Bronchial epithelial cell (primary cell): ENCODE results near the gene KIAA1671. TPM values are rescaled to one million over a fixed set of nuclear protein-coding genes. Genes with fewer than 3 reads are reported as not detected.

Experiments
- DNase-seq: peaks from one replicate; pipeline ENCODE4 v3.0.0-alpha.2; 2010; ENCODE audit warnings: low read depth
- FAIRE-seq: peaks from 2 replicates; lab custom pipeline; 2011; peaks lifted over from hg19 to GRCh38; lab: Jason Lieb, UNC
- H3K27me3 ChIP-seq: 2 replicates; pipeline ENCODE4 v1.5.1; 2011; ENCODE audit warnings: low read length; ENCODE audit not compliant: control insufficient read depth, insufficient read depth
- H3K36me3 ChIP-seq: 2 replicates; pipeline ENCODE4 v1.5.1; 2011; ENCODE audit warnings: low read length; ENCODE audit not compliant: control insufficient read depth, insufficient read depth
- H3K4me3 ChIP-seq: 2 replicates; pipeline ENCODE4 v1.5.1; 2011; ENCODE audit warnings: mild to moderate bottlenecking, low read depth, low read length, control low read depth
- total RNA-seq: library from RNA; depleted of rRNA; stranded (reverse); fragments of >200 nt; gene quantifications from 2 replicates; pipeline ENCODE4 v1.2.1, GENCODE V29; 2014
- TF ChIP-seq, protein P1 (sequence below): IDR thresholded peaks from 2 replicates; pipeline ENCODE4 v1.5.1; 2011; ENCODE audit warnings: mild to moderate bottlenecking, moderate library complexity, low read length, control low read depth, inconsistent platforms; ENCODE audit not compliant: insufficient read depth, severe bottlenecking

Gene KIAA1671
- total RNA-seq, 1 donor from 2014 or later = 14.7 TPM

GRCh38 chr22:25045159-25045558 lies 92.6 kb downstream of the KIAA1671 start:
- Histone ChIP-seq H3K4me3 (no peak overlapping the region), H3K36me3 (peaks cover 22% of the 10 kb centered on the region), H3K27me3 (no peaks in the 10 kb centered on the region)
- no peak for DNase-seq
- TF ChIP-seq, protein P1, sequence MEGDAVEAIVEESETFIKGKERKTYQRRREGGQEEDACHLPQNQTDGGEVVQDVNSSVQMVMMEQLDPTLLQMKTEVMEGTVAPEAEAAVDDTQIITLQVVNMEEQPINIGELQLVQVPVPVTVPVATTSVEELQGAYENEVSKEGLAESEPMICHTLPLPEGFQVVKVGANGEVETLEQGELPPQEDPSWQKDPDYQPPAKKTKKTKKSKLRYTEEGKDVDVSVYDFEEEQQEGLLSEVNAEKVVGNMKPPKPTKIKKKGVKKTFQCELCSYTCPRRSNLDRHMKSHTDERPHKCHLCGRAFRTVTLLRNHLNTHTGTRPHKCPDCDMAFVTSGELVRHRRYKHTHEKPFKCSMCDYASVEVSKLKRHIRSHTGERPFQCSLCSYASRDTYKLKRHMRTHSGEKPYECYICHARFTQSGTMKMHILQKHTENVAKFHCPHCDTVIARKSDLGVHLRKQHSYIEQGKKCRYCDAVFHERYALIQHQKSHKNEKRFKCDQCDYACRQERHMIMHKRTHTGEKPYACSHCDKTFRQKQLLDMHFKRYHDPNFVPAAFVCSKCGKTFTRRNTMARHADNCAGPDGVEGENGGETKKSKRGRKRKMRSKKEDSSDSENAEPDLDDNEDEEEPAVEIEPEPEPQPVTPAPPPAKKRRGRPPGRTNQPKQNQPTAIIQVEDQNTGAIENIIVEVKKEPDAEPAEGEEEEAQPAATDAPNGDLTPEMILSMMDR = no peak
- FAIRE-seq = no peak

DNA sequence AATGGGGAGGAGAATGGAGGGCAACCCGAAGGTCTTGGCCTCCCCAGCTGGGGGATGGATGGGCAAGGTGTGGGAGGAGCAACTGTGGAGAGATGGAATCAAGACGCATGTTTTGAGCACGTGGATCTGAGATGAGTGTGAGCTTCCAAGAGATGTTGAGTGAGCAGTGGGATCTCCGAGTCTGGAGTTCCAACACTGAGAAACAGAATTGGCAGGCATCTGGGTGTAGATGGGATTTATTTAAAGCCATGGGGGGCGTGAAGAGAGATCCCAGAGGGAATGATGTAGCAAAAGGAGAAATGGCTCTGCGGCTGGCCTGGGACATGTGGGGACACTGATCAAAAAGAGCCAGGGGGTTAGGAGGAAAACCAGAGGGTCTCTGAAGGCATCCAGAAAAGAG lies 95.6 kb downstream of the KIAA1671 start:
- FAIRE-seq (no peak), DNase-seq (no peak)
- TF ChIP-seq, protein P1 = no peak
- Histone ChIP-seq H3K27me3 (no peaks in the 10 kb centered on the region), H3K4me3 (no peak overlapping the region), H3K36me3 (peaks cover 22% of the 10 kb centered on the region)

DNA sequence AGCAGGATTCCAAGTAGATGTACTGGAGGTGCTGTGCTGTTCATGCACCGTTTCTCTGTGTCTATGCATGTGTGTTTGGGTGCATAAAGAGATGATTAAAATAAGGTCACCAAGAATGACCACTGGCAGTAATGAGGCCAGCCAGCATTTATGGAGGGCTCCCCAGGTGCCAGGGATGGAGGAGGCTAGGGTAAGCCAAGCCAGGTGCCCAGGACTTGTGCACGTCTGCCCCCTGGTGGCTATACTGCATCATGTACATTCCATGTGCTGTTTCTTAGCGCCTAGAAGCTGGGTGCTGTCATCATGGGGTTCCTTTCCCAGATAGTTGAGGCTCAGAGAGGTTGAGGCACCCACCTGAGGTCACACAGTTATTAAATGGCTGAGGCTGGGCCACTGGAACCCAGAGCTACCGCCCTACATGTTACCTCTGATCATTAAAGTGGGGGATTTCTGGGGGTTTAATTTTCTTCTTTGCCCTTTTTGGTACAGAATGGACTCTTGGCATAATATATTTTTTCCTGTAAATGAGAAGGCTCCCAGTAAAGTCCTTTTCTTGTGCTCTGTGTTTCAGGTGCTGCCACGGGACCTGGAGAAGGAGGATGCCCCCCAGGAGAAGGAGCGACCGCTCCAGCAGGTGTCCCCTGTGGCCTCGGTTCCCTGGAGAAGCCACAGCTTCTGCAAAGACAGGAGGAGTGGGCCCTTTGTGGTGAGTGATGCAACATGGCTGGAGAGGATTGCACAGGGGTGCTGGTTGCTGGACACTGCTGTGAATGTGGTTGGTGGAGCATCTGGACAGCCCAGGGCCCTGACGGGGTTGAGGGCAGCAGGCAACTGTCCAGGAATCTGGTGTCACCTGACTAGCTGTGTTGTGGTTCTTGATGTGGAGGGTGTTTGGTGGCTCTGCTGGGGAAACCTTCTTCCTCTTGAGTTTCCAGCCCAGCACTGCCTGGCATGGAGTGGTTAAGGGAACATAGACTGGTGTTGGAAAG lies 96.4 kb downstream of the KIAA1671 start:
- FAIRE-seq (peak; percentile 96), DNase-seq (peak; percentile 50)
- TF ChIP-seq, protein P1 = peak; percentile 88

DNA sequence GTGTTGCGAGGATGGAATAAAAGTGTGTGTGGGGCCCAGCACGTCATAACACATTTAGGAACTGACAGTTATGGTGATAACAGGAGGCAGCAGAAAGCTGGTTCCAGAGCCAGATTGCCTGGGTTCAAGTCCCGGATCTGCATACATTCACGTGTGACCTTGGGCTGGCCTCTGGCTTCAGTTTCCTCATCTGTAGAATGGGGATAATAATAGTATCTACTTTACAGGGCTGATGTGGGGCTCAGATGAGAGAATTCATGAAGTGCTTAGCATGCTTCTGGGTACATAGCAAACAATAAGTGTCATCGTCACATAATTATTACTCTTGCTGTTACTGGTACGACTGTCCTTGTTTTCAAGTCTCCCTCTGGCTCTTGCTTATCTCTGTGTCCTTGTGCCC lies 97.3 kb downstream of the KIAA1671 start:
- Histone ChIP-seq H3K4me3 (no peak overlapping the region), H3K27me3 (no peaks in the 10 kb centered on the region), H3K36me3 (peaks cover 24% of the 10 kb centered on the region)
- DNase-seq = no peak
- no peak for FAIRE-seq
- TF ChIP-seq, protein P1 = no peak

More for the DNA sequence above, 96.4 kb downstream of the KIAA1671 start:
- Histone ChIP-seq H3K27me3 (no peaks in the 10 kb centered on the region), H3K4me3 (no peak overlapping the region), H3K36me3 (peaks cover 21% of the 10 kb centered on the region)

- DNase-seq (no peak), FAIRE-seq (peak; percentile 7)
- TF ChIP-seq, protein P1 = no peak
Observed at GRCh38 chr22:25050566-25050965, 98.0 kb downstream of the KIAA1671 start.

More at GRCh38 chr22:25050566-25050965, 98.0 kb downstream of the KIAA1671 start:
- no peaks in the 10 kb centered on the region for H3K27me3 ChIP-seq
- H3K4me3 ChIP-seq = no peak overlapping the region
- peaks cover 24% of the 10 kb centered on the region for H3K36me3 ChIP-seq
